ENCODE results near the gene KIF13A.
A peak's percentile ranks its signal among the peaks of the same experiment; 100 is the strongest.

Gene KIF13A

DNA sequence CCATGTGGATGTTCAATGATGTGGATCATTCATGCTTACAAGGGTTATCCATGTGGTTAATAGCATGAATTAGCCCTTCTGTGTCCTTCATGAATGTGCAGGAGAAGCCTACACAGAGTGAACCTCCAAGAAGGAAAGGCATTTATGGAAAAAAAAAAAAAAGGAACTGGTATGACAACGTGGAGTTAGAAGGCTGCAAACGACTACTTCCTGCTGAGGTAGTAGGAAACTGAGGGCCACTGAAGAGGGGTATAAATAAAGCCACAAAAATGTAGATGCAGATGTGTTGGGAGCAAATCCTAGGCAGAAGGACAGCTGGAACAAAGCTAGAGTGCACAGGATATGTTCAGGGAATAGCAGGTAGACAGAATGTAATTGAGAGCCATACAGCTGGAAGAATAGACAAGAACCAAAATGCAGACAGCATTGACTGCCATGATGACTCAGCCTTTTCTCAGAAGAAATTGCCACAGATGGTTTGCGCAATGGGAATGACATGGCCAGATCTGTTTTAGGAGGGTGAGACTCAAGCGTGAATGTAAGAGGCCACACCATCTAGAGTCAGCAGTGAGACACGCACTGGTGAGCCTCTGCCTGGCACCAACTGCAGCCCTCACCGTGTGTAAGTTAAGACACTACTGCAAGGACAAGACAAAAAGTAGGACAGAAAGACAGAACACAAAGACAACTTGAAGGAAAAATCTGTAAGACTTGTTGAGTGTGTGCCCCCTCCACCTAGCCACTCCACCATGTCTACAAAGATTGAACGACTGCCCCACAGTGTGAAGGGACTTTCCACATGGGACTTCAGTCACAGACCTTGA lies 79.8 kb downstream of the KIF13A start:
- Histone ChIP-seq H3K9ac (peak overlapping the region in 10 of 11 experiments; percentile 53 to 76 (median 72); a peak in 19 of 22 replicates), H3K4me3 (peak overlapping the region in 4 of 10 experiments; percentile 0 to 30 (median 26); a peak in 4 of 20 replicates), H3K4me2 (peak overlapping the region; percentile 29 to 94 (median 78); a peak in 21 of 22 replicates)

DNA sequence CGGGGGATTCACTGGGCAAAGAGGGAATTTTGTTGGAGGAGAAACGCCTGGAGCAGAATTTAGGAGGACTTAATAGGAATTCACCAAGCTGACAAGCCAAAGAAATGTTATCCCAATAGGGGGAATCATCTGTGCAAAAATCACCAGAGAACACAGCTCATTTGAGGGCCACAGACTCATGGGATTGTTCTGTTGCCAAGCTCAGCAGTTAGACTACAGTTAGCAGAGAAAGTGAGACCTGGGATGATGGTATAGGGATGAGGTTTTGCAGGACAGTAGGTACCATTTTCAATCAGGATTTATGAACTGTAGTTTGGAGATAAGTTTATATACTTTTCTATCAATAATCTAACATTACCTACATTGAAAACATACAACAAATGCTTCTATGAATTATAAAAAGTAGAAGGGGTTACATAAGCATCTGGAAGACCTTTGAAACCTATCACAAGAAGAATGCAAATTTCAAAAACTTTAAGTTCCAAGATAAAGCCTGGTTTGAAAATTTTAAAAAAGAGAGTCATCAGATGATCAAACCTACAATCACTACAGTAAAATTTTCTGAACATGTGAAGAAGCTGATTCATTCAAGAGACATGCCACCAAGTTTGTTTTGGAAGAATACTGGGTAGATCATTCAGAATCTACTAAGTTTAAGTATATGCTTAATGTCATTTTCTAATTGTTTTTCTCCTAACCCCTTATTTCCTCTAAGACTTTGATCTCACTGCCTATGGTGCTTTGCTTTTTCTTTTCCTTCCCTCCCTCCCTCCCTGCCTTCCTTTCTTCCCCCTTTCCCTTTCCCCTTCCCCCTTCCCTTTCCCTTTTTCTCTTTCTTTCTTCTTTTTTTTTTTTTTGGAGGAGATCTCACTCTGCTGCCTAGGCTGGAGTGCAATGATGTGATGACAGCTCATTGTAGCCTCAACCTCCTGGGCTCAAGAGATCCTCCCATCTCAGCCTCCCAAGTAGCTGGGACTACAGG lies 81.5 kb downstream of the KIF13A start:
- peaks cover 0 to 22% (median 0%) of the 10 kb centered on the region in 11 experiments; a peak in 2 of 22 replicates for H3K36me3 ChIP-seq
- H3K4me1 ChIP-seq, result peaks cover 25 to 87% (median 56%) of the 10 kb centered on the region in 10 experiments
- no peak overlapping the region for H3K4me3 ChIP-seq
- H3K4me2 ChIP-seq, result peak overlapping the region in 7 of 11 experiments; percentile 68 to 94 (median 82); a peak in 14 of 22 replicates
- H3K9ac ChIP-seq, result peak overlapping the region in 1 of 11 experiments; percentile 72; a peak in 2 of 22 replicates
- TF ChIP-seq Cebpa-rat (IDR thresholded peaks at IDR 0.05), result no peak
- H3K27me3 ChIP-seq, result no peaks in the 10 kb centered on the region
- H4K20me1 ChIP-seq, result no peaks in the 10 kb centered on the region
- H3K27ac ChIP-seq, result peak overlapping the region in 9 of 11 experiments; percentile 77 to 95 (median 86); a peak in 17 of 22 replicates
- peaks cover 0 to 33% (median 19%) of the 10 kb centered on the region in 11 experiments; a peak in 16 of 22 replicates for H3K9me3 ChIP-seq (replicated peaks in 1 of 11)

More for the DNA sequence above, 79.8 kb downstream of the KIF13A start:
- no peaks in the 10 kb centered on the region for H4K20me1 ChIP-seq
- H3K36me3 ChIP-seq, result peaks cover 0 to 19% (median 0%) of the 10 kb centered on the region in 11 experiments; a peak in 2 of 22 replicates
- TF ChIP-seq Cebpa-rat (IDR thresholded peaks at IDR 0.05), result peak; percentile 90 to 99 (median 97); a peak in 21 of 22 replicates
- peaks cover 25 to 90% (median 60%) of the 10 kb centered on the region in 10 experiments for H3K4me1 ChIP-seq
- H3K27ac ChIP-seq, result peak overlapping the region; percentile 62 to 95 (median 86)
- peaks cover 0 to 21% (median 7%) of the 10 kb centered on the region in 11 experiments; a peak in 4 of 22 replicates for H3K9me3 ChIP-seq (replicated peaks in 1 of 11)
- no peaks in the 10 kb centered on the region for H3K27me3 ChIP-seq

DNA sequence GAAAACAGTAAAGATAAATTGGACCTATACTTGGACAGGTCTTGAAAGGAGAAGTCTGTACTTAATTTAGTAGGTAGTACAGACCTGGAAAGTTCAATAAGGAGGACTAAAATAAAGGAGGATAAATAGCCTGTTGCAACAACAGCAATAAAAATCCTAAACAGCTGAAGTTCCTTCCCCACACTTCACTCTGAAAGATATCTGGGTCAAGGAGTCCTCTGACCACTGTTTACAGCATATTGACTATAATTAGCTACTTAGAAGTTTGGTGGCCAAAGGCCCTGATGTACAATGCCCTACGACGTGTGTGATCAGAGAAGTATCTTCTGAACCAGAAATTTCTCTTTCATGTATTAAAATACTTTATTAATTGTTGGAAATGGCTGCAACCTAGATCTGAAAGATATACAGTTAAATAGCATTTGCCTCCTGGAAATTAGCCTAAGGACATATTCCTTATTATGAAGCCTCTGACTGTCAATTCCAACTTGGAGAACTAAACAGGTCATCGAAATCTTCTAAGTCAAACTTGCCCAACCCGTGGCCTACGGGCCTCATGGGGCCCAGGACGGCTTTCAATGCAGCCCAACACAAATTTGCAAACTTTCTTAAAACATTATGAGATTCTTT lies 82.8 kb downstream of the KIF13A start:
- peaks cover 0 to 24% (median 0%) of the 10 kb centered on the region in 11 experiments; a peak in 2 of 22 replicates for H3K36me3 ChIP-seq
- no peak overlapping the region for H3K4me3 ChIP-seq
- no peak overlapping the region; a peak in 2 of 22 replicates for H3K27ac ChIP-seq
- no peaks in the 10 kb centered on the region for H3K27me3 ChIP-seq
- no peak for TF ChIP-seq Cebpa-rat (IDR thresholded peaks at IDR 0.05)
- peak overlapping the region in 5 of 11 experiments; percentile 0 to 64 (median 53); a peak in 7 of 22 replicates for H3K4me2 ChIP-seq
- H3K9ac ChIP-seq, result no peak overlapping the region
- no peaks in the 10 kb centered on the region for H4K20me1 ChIP-seq
- peaks cover 13 to 85% (median 44%) of the 10 kb centered on the region in 10 experiments for H3K4me1 ChIP-seq
- peaks cover 0 to 36% (median 18%) of the 10 kb centered on the region in 11 experiments; a peak in 16 of 22 replicates for H3K9me3 ChIP-seq (replicated peaks in 1 of 11)

GRCh38 chr6:17902974-17903373 lies 84.5 kb downstream of the KIF13A start:
- H3K4me1 ChIP-seq, result peaks cover 8 to 69% (median 27%) of the 10 kb centered on the region in 10 experiments
- peaks cover 0 to 28% (median 12%) of the 10 kb centered on the region in 11 experiments; a peak in 18 of 22 replicates for H3K9me3 ChIP-seq (replicated peaks in 1 of 11)
- no peaks in the 10 kb centered on the region for H3K27me3 ChIP-seq
- H3K36me3 ChIP-seq, result peaks cover 0 to 16% (median 1%) of the 10 kb centered on the region in 11 experiments; a peak in 7 of 22 replicates
- no peak overlapping the region for H3K27ac ChIP-seq
- H3K4me2 ChIP-seq, result peak overlapping the region in 1 of 11 experiments; percentile 18; a peak in 3 of 22 replicates
- no peak for TF ChIP-seq Cebpa-rat (IDR thresholded peaks at IDR 0.05)
- no peak overlapping the region for H3K9ac ChIP-seq
- no peaks in the 10 kb centered on the region for H4K20me1 ChIP-seq
- H3K4me3 ChIP-seq, result no peak overlapping the region

- no peak for TF ChIP-seq Cebpa-rat (IDR thresholded peaks at IDR 0.05)
- Histone ChIP-seq H3K27me3 (no peaks in the 10 kb centered on the region), H3K4me3 (no peak overlapping the region), H3K9ac (no peak overlapping the region), H3K4me2 (no peak overlapping the region), H4K20me1 (no peaks in the 10 kb centered on the region), H3K27ac (no peak overlapping the region), H3K36me3 (peaks cover 4 to 31% (median 15%) of the 10 kb centered on the region in 11 experiments; a peak in 17 of 22 replicates), H3K4me1 (peaks cover 0 to 54% (median 13%) of the 10 kb centered on the region in 10 experiments; a peak in 14 of 20 replicates), H3K9me3 (replicated peaks in 1 of 11) (peaks cover 13 to 43% (median 25%) of the 10 kb centered on the region in 11 experiments)
Measured at GRCh38 chr6:17901493-17901892, 85.9 kb downstream of the KIF13A start.

GRCh38 chr6:17900011-17900410 lies 87.4 kb downstream of the KIF13A start:
- peak overlapping the region in 2 of 11 experiments; percentile 7 to 23; a peak in 3 of 22 replicates for H3K4me2 ChIP-seq
- H3K36me3 ChIP-seq, result peaks cover 17 to 44% (median 30%) of the 10 kb centered on the region in 11 experiments
- no peak overlapping the region for H3K4me3 ChIP-seq
- no peak overlapping the region for H3K27ac ChIP-seq
- no peaks in the 10 kb centered on the region for H4K20me1 ChIP-seq
- peaks cover 0 to 39% (median 2%) of the 10 kb centered on the region in 10 experiments; a peak in 9 of 20 replicates for H3K4me1 ChIP-seq
- H3K9me3 ChIP-seq (replicated peaks in 1 of 11), result peaks cover 28 to 58% (median 40%) of the 10 kb centered on the region in 11 experiments
- no peaks in the 10 kb centered on the region for H3K27me3 ChIP-seq
- no peak overlapping the region for H3K9ac ChIP-seq
- TF ChIP-seq Cebpa-rat (IDR thresholded peaks at IDR 0.05), result no peak

- Histone ChIP-seq H4K20me1 (no peaks in the 10 kb centered on the region), H3K27me3 (no peaks in the 10 kb centered on the region), H3K27ac (no peak overlapping the region), H3K9ac (no peak overlapping the region), H3K9me3 (replicated peaks in 1 of 11) (peaks cover 33 to 63% (median 45%) of the 10 kb centered on the region in 11 experiments), H3K36me3 (peaks cover 22 to 47% (median 35%) of the 10 kb centered on the region in 11 experiments), H3K4me1 (peaks cover 0 to 34% (median 0%) of the 10 kb centered on the region in 10 experiments; a peak in 8 of 20 replicates), H3K4me3 (no peak overlapping the region), H3K4me2 (peak overlapping the region in 1 of 11 experiments; percentile 23; a peak in 1 of 22 replicates)
- TF ChIP-seq Cebpa-rat (IDR thresholded peaks at IDR 0.05), result no peak
Measured at GRCh38 chr6:17899491-17899890, 87.9 kb downstream of the KIF13A start.

- no peak for TF ChIP-seq Cebpa-rat (IDR thresholded peaks at IDR 0.05)
- Histone ChIP-seq H3K9me3 (replicated peaks in 1 of 11) (peaks cover 45 to 75% (median 60%) of the 10 kb centered on the region in 11 experiments), H3K4me1 (peaks cover 0 to 18% (median 3%) of the 10 kb centered on the region in 10 experiments; a peak in 12 of 20 replicates), H4K20me1 (no peaks in the 10 kb centered on the region), H3K27ac (no peak overlapping the region), H3K4me3 (no peak overlapping the region), H3K36me3 (peaks cover 31 to 56% (median 44%) of the 10 kb centered on the region in 11 experiments), H3K9ac (no peak overlapping the region), H3K27me3 (no peaks in the 10 kb centered on the region), H3K4me2 (no peak overlapping the region)
Measured at GRCh38 chr6:17897681-17898080, 89.8 kb downstream of the KIF13A start.
